BE2C (cell line): Measurements from ENCODE around the gene TBC1D22A.

Experiments
- DNase-seq: peaks from one replicate; pipeline ENCODE4 v3.0.0-alpha.2; 2020
- H3K27me3 ChIP-seq: fragments of 250-450 bp; sonication (Bioruptor Pico); 2 replicates; pipeline ENCODE4 v1.5.1; 2020; ENCODE audit warnings: mild to moderate bottlenecking
- H3K36me3 ChIP-seq: fragments of 250-450 bp; sonication (Bioruptor Pico); 2 replicates; pipeline ENCODE4 v1.5.1; 2020; ENCODE audit warnings: mild to moderate bottlenecking
- H3K4me1 ChIP-seq: fragments of 250-450 bp; sonication (Bioruptor Pico); 2 replicates; pipeline ENCODE4 v1.5.1; 2020
- H3K4me3 ChIP-seq: 2 replicates; pipeline ENCODE4 v1.5.1; 2011; ENCODE audit warnings: low read depth, low read length
- H3K9me3 ChIP-seq: fragments of 250-450 bp; sonication (Bioruptor Pico); 2 replicates; pipeline ENCODE4 v1.5.1; 2020
- TF ChIP-seq, protein P1 (sequence below): IDR thresholded peaks from 2 replicates; pipeline ENCODE4 v1.5.1; 2012; ENCODE audit warnings: mild to moderate bottlenecking, low read depth, low read length

The TBC1D22A gene

DNA sequence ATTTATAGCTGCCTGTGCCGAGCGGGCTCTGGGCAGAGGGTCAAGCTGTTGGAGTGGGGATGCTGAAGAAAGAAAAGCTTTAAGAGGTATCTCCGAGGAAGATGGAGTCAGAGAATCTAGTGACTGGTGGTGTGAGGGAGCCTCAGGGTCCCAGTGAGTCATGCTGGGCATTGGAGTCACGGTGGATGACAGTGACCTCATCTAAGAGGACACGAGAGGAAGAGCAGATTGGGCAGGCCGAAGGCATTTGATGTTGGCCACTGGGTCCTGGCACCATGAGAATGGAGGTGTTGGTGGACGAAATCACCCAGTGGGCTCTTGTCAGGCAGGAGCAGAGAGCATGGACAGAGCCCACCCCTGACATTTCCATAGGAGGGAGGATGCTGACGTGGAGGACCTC, 68.4 kb downstream of the TBC1D22A start:
- TF ChIP-seq, protein P1, sequence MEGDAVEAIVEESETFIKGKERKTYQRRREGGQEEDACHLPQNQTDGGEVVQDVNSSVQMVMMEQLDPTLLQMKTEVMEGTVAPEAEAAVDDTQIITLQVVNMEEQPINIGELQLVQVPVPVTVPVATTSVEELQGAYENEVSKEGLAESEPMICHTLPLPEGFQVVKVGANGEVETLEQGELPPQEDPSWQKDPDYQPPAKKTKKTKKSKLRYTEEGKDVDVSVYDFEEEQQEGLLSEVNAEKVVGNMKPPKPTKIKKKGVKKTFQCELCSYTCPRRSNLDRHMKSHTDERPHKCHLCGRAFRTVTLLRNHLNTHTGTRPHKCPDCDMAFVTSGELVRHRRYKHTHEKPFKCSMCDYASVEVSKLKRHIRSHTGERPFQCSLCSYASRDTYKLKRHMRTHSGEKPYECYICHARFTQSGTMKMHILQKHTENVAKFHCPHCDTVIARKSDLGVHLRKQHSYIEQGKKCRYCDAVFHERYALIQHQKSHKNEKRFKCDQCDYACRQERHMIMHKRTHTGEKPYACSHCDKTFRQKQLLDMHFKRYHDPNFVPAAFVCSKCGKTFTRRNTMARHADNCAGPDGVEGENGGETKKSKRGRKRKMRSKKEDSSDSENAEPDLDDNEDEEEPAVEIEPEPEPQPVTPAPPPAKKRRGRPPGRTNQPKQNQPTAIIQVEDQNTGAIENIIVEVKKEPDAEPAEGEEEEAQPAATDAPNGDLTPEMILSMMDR, result no peak
- peaks cover 4% of the 10 kb centered on the region; the same call in 1 of the 2 replicates for H3K36me3 ChIP-seq
- DNase-seq, result no peak
- H3K4me1 ChIP-seq, result no peaks in the 10 kb centered on the region
- no peaks in the 10 kb centered on the region for H3K27me3 ChIP-seq
- no peaks in the 10 kb centered on the region; the same call in 1 of the 2 replicates for H3K9me3 ChIP-seq
- no peak overlapping the region for H3K4me3 ChIP-seq

DNA sequence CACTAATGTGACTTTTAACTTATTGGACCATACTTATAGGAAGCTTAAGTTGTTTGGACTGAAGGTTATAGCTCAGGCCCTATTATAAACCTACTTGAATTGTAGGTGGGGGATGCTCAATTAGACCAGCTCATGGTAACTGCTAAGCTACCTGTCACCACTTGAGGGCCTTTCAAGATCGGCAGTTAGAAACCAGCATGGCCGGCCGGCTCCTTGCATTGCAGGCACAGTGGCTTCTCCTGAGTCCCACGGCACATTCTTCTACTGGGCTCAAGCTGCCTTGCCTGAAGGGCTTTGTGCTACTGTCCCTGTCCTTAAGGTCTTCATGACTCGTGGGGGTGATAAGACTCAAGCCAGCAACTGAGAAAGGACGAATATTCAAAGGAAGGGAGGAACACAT, 70.8 kb downstream of the TBC1D22A start:
- TF ChIP-seq, protein P1, result peak; percentile 54
- H3K4me1 ChIP-seq, result no peaks in the 10 kb centered on the region
- no peak overlapping the region for H3K4me3 ChIP-seq
- H3K36me3 ChIP-seq, result no peaks in the 10 kb centered on the region
- H3K9me3 ChIP-seq, result no peaks in the 10 kb centered on the region; the same call in 1 of the 2 replicates
- no peaks in the 10 kb centered on the region for H3K27me3 ChIP-seq
- peak; percentile 35 for DNase-seq

DNA sequence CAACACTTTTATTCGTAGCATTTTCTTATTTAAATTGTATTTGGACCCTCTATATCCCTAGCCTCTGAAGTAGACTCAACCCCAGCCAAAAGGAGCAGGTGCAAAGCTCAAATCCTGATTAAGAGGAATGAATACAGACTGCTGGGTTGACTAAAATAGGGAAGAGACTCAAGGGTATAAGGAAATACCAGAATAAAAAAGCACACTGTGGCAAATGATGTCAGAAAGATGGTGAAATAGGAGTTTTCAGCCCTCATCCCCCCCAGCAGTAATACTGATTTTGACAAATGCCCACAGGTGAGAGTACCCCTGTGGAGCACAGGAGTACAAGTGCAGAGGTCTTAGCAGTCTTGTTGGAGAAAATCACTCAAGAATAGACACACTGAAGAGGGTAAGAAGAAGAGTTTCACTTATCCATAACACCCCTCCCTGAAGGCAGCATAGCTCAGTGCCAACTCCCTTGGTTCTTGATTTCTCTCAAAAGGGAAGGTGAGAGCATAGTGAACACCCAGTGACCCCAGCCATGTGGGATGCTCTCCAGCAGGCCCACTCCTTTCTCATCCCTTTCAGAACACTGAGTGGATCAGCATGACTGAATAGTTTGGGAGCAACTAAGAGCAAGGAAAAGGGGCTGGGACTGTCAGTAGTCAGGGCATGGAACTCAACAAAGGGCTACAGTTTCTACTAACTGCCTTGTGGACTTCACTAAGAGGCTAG, 71.7 kb downstream of the TBC1D22A start:
- Histone ChIP-seq H3K27me3 (no peaks in the 10 kb centered on the region), H3K9me3 (no peaks in the 10 kb centered on the region; the same call in 1 of the 2 replicates), H3K36me3 (no peaks in the 10 kb centered on the region), H3K4me3 (no peak overlapping the region), H3K4me1 (no peaks in the 10 kb centered on the region)
- TF ChIP-seq, protein P1, result no peak
- DNase-seq, result no peak

DNA sequence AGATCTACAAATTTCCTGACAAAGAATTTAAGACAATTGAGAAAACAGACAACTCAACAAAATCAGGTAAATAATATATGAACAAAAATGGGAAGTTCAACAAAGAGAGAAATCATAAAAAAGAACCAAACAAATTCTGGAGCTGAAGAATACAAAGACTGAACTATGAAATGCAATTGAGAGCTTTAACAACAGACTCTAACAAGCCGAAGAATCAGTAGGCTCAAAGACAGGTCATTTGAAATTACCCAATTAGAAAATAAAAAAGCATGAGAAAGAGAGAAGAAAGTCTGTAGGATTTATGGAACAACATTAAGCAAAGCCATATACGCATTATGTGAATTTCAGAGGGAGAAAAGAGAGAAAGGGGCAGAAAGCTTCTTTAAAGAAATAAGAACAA, 72.8 kb downstream of the TBC1D22A start:
- Histone ChIP-seq H3K9me3 (no peaks in the 10 kb centered on the region; the same call in 1 of the 2 replicates), H3K4me1 (no peaks in the 10 kb centered on the region), H3K4me3 (no peak overlapping the region), H3K27me3 (no peaks in the 10 kb centered on the region), H3K36me3 (no peaks in the 10 kb centered on the region)
- TF ChIP-seq, protein P1, result no peak
- no peak for DNase-seq

DNA sequence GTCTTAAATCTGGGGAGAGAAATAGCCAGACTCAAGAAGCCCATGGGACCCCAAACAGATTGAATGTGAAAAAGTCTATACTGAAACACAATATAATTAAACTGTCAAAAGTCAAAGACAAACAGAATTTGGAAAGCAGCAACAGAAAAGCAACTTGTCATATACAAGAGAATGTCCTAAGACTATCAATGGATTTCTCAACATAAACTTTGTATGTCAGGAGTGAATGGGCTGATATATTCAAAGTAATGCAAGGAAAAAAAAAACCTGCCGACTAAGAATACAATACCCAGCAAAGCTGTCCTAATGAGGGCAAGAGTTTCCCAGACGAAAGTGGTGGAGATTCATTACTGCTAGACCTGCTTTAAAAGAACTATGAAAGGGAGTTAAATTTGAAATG, 73.2 kb downstream of the TBC1D22A start:
- TF ChIP-seq, protein P1, result no peak
- Histone ChIP-seq H3K27me3 (no peaks in the 10 kb centered on the region), H3K9me3 (no peaks in the 10 kb centered on the region; the same call in 1 of the 2 replicates), H3K36me3 (no peaks in the 10 kb centered on the region), H3K4me1 (no peaks in the 10 kb centered on the region), H3K4me3 (no peak overlapping the region)
- no peak for DNase-seq

DNA sequence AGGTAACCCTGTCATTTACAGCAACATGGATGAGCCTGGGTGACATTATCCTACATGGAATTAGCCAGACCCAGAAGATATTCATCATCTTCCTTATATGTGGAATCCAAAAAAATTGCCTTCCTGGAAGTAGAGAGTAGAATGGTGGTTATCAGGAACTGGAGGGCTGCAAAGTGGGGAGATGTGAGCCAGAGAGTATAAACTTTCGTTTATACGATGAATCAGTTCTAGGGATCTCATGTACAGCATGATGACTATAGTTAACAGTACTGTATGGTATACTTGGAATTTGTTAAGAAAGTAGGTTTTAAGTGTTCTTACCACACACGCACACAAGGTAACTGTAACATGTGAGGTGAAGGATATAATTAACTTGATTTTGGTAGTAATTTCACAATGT, 79.1 kb downstream of the TBC1D22A start:
- DNase-seq, result no peak
- no peaks in the 10 kb centered on the region for H3K36me3 ChIP-seq
- H3K9me3 ChIP-seq, result no peaks in the 10 kb centered on the region
- no peak overlapping the region for H3K4me3 ChIP-seq
- H3K4me1 ChIP-seq, result no peaks in the 10 kb centered on the region
- TF ChIP-seq, protein P1, result no peak
- H3K27me3 ChIP-seq, result no peaks in the 10 kb centered on the region
